Ramos (cell line): Measurements from ENCODE around the gene PCGF5.
"Not testable (repeated sequence)": the region's sequence is repeated elsewhere in the genome, so short reads cannot be mapped to it uniquely, and the experiment has no call there.

Source experiments
- in situ Hi-C: fragments of 300-500 bp; cut with MboI; formaldehyde crosslinking; loops from one replicate; pipeline ENCODE4 v1.14.3; 2022; ENCODE audit warnings: low sequenced_read_pairs; ENCODE audit not compliant: unreplicated experiment

PCGF5 gene

GRCh38 chr10:91220194-91220953 is at the start of gene PCGF5:
Gene PCGF5, plus strand, starts transcription at chr10:91220663. Its CDS starts 2,209 bp downstream, at chr10:91222872.
- in situ Hi-C loops: no loop called here

- in situ Hi-C loops: no loop called here
Measured at GRCh38 chr10:91171485-91171884, 49.0 kb upstream of the PCGF5 start.

- in situ Hi-C loops: no loop called here
Measured at GRCh38 chr10:91172348-91172747, 48.1 kb upstream of the PCGF5 start.

GRCh38 chr10:91185239-91185875 is 35.1 kb upstream of the PCGF5 start:
- in situ Hi-C loops: no loop called here

GRCh38 chr10:91187156-91187555 is 33.3 kb upstream of the PCGF5 start:
- in situ Hi-C loops: no loop called here

GRCh38 chr10:91188010-91188409 is 32.5 kb upstream of the PCGF5 start:
- in situ Hi-C loops: not testable (repeated sequence)

- in situ Hi-C loops: no loop called here
Measured at GRCh38 chr10:91188889-91189288, 31.6 kb upstream of the PCGF5 start.

- in situ Hi-C loops: no loop called here
Measured at GRCh38 chr10:91190388-91190870, 30.0 kb upstream of the PCGF5 start.

GRCh38 chr10:91190876-91191583 is 29.4 kb upstream of the PCGF5 start:
- in situ Hi-C loops: no loop called here

GRCh38 chr10:91191584-91191919 is 28.9 kb upstream of the PCGF5 start:
- in situ Hi-C loops: no loop called here

- in situ Hi-C loops: no loop called here
Measured at GRCh38 chr10:91194497-91195179, 25.8 kb upstream of the PCGF5 start.

GRCh38 chr10:91196268-91197048 is 24.0 kb upstream of the PCGF5 start:
- in situ Hi-C loops: no loop called here

- in situ Hi-C loops: no loop called here
Measured at GRCh38 chr10:91197127-91197526, 23.3 kb upstream of the PCGF5 start.

GRCh38 chr10:91198781-91199180 is 21.7 kb upstream of the PCGF5 start:
- in situ Hi-C loops: no loop called here

GRCh38 chr10:91200314-91201212 is 19.9 kb upstream of the PCGF5 start:
- in situ Hi-C loops: no loop called here

GRCh38 chr10:91201213-91201996 is 19.1 kb upstream of the PCGF5 start:
- in situ Hi-C loops: no loop called here

- in situ Hi-C loops: no loop called here
Measured at GRCh38 chr10:91206427-91206826, 14.0 kb upstream of the PCGF5 start.

- in situ Hi-C loops: no loop called here
Measured at GRCh38 chr10:91206837-91207474, 13.5 kb upstream of the PCGF5 start.
